GM18526 (cell line): ENCODE results near the gene SNRNP25.

ENCODE experiments used
- POLR2A ChIP-seq: IDR thresholded peaks from 3 replicates; pipeline ENCODE4 v1.6.1; 2011; ENCODE audit not compliant: insufficient read length; ENCODE audit errors: extremely low read depth

The SNRNP25 gene

DNA sequence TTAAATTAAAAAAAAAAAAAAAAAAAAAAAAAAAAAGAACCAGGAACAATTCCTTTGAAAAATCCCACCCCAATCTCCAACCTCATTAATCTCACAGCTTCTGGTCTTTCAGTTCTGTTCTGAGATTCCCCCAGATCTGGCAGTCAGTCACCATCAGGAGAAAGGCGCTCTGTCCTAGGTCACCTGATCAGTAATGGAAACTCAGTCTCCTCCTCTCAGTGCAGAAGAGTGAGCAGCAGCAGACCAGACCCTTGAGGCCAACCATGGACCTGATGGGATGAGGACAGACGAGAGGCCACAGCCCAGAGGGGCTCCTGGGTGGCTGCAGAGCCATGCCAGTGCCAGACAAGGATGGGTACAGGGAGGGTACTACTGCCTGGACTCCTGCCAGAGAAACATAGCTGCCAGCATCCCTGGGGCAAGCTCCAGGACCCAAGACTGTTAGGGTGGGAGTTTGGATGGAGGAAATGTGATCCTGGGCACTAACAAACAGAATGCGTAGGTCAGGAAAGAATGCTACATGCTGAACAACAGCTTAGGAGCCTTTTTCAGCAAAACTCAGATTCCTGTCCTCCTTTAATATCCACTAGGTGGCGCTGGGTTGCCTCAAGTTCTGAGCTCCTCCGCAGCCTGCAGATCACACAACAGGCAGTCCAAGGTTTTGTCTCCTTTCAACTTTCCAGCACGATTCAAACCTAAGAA lies 53.1 kb downstream of the SNRNP25 start:
- no peak for TF ChIP-seq POLR2A
